ENCODE measurements around the gene AHRR.
"Not testable (repeated sequence)": the region's sequence is repeated elsewhere in the genome, so short reads cannot be mapped to it uniquely, and the experiment has no call there.

Gene AHRR

DNA sequence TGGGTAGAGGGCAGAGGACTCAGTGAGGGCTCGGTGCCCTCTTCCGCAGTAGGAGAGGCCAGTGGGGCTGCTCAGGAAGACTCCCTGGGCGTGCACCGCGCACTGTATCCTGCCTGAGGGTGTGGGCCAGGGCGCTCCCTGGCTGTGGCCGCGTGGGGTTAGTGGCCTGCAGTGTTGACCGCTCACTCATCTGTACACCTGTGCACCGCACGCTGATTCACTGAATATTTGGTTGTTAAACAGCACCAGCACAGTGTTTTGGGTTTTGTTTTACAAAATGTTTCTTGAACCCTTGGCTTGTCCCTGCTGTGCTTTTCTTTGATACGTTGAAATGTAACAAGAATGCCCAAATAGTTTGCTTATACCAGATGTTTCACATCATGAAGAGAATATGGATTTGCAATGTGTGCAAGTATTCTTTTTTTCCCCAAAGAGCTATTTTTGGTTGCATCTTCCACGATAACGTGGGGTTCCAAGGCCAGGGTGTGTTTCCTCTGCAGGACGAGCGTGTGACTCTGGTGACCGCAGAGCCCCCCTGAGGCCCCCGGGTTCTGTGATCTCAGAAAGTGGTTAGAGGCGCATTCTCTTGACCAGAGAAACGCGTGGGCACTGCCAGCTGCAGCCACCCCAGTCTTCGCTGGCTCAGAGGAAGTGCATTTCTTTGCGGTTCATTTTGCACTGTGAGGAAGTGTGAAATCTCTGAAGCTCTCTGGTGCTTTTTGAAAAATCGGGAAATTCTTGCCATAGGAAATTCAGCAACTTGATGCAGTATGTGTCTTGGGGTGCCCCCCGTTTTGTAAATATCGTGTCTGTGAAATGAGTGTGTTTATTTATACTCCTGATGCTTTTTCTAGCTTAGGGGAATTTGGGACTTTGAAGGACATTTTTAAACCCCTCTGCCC, 46.9 kb downstream of the AHRR start:
- no peak for DNase-seq

DNA sequence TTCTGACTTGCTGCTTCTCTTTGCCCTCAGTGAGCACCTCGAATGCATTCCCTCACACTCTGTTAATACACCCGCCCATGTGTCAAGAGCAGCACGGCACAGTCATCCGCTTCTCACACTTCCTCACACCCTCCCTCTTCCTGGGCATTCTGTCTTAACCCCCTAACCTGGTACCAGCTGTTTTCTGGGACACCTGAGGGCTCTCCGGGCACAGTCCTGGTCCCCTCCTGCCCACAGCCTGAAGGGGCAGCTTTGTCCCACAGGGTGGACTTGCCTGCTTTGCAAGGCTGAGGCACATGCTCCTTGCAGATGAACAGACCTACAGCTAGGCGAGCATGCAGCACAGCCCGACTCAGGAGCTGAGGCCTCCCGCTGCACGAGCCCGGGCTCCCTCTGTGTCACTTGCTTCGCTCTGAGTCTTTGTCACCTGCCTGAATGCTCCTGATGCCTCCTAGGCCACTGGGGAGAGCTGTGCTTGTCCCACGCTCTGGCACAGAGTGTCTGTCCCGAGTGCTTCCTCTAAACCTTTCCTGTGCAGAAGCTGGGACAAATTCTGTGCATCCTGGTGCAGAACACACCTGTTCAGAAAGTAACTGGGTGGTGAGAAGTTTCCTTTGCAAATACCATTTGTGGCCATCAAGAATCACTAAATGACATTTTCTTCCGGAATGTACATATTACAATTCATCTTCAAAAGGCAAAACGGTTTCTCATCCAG, 47.8 kb downstream of the AHRR start:
- no peak for DNase-seq

DNA sequence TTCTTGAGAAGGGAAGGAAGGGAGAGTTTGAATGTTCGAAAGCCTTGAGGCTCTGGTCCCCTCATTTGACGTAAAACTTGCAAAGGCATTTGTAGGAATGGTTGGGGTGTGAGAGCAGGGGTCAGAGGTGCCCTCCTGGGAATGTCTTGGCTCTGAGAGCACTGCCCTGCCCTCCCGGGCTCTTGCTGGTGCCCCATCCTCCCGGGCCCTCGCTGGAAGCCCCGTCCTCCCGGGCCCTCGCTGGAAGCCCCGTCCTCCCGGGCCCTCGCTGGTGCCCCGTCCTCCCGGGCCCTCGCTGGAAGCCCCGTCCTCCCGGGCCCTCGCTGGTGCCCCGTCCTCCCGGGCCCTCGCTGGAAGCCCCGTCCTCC, 48.3 kb downstream of the AHRR start:
- not testable (repeated sequence) for DNase-seq

DNA sequence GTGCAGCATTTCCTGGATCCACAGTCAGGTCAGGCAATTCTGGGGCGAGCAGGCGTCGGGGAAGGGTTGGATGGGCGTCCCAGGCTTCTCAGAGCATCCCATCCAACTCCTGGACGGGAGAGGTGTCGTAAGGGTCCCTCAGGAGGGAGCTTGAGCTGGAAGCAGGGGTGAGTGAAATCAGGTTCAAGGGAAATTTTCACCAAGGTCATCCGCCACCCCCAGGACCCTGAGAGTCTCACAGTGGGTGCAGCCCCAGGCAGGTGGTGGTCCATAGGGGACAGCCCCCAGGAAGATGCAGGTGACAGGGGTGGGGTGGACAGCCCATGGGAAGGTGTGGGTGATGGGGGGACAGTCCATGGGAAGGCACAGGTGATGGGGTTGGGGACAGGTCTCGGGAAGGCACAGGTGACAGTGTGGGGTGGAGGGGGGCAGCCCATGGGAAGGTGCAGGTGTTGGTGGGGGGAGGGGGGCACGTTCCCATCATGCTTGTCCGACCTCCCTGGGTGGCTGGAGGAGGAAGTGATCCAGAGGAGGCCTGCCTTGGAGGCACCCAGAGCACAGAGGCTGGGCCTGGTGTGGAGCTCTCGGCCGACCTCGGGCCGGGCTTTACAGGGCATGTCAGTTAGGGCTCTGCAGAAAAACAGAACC, 48.9 kb downstream of the AHRR start:
- no peak for DNase-seq

DNA sequence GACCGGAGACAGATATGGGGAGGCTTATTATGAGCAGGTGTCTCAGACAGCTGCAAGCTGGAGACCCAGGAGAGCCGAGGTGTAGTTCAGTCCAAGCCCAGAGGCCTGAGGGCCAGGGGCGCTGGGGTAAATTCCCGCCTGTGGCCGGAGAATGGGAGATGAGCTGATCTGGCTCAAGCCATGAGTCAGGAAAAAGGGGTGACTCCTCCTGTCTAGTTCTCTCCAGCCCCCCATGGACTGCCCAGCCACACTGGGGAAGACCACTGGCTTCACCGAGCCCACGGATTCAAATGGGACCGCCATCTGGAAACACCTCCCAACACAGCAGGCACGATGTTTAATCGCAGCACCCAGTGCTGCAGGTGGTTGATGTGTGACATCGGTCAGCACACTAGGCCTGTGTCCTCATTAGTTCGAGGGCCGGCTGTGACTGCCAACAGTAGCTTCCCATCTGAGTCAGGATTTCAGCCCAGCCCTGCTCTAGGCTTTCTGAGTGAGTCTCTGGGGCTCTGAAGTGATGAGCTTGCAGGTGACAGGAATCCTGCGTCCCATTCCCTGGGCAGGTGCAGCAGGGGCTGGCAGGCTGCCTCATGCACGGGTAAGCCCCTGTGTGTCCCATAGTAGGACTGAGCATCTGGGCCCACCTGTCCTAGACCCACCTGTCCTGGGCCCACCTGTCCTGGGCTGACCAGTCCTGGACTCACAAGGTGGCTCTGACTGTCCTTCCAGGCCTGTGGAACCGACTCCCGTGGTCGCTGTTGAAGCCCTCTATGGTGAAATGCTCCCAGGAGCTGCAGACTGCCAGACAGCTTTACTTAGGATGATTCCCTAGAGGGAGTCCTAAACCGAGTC, 49.7 kb downstream of the AHRR start:
- peak; percentile 95 to 97 for DNase-seq

DNA sequence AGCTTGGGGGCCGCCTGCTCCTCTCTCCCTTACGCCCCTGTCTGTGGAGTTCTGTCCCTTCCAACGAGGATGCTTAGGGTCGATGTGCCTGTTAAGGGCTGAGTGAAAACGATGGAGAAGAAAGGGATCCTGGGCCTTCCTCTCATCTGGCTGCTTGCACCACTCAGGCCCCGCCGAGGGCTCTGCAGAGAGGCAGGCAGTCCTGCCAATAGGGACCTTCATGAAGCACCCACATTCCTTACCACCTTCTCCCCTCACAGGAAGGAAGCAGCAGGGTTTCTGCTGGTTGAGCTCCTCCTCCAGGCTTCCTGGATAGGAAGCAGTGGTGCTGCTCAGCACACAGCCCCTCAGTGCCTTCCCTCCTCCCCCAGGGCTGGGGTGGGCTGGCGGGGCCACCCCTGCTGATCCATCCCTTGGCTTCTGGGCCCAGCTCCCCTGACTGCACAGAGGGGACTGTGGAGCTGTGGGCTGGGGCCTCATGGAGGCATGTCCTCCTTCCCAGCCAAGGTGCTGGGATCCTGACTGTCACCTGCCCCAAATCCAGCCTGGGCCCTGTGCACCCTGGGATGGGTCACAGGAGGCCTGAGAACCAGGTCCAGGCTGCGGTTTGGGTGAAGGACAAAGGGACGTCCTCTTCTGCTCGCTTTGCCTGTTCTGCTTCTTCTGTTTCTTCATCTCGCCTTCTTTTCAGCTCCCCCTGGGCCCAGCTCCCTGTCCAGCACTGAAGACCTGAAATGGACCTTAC, 50.5 kb downstream of the AHRR start:
- DNase-seq, result no peak

DNA sequence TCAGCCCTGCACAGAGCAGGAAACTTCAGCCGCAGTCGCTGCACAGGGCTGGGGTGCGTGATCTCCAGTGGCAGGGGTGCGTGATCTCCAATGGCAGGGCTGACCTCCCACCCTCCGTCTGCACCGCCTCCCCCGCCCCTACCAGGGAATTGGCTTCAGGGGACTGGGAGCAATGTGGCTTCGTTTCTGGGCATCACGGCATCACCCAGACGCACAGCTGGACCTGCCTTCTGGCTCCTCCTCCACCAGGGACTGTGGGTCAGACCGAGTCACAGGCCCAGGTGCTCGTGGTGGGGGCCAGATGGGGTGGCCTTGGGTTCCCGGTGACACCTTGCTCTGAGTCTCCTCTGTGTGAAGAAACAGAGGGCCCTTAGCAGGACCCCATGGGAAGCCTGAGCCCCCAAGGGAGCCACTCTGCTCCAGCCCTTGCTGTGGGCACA, 51.1 kb downstream of the AHRR start:
- peak; percentile 50 to 58 for DNase-seq

DNA sequence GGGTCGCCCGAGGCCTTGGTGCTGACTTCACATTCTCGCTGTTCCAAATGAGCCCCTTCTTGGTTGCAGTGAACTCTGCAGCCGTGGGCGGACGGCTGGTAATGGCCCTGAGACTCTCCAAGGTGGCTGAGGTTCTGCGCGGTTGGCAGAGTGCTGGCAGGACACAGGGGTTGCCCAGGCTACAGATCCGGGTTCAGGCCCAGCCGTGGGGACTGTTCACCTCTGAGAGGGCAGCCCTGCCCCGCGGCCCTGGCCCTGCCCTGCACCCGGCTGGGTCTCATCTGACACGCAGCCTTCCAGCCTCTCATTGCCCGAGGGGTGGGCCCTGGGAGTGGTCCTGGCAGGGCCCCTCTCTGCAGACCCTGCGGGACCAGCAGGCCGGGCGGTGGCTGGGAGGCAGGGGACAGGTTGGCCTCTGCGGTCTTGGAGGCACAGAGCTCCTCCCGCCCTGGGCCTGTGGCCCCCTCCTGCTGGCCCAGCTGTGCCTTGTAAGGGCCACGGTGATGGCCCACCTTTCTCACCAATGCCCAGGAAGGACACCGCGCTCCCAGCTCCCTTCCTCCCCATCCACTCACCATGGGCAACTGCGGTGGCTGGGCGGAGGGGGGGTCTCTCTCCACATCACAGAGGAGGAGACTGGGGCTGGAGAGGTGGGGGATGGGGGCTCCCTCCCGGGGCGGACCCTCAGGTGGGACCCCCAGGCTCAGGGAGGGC, 51.6 kb downstream of the AHRR start:
- DNase-seq, result peak; percentile 70 to 73

DNA sequence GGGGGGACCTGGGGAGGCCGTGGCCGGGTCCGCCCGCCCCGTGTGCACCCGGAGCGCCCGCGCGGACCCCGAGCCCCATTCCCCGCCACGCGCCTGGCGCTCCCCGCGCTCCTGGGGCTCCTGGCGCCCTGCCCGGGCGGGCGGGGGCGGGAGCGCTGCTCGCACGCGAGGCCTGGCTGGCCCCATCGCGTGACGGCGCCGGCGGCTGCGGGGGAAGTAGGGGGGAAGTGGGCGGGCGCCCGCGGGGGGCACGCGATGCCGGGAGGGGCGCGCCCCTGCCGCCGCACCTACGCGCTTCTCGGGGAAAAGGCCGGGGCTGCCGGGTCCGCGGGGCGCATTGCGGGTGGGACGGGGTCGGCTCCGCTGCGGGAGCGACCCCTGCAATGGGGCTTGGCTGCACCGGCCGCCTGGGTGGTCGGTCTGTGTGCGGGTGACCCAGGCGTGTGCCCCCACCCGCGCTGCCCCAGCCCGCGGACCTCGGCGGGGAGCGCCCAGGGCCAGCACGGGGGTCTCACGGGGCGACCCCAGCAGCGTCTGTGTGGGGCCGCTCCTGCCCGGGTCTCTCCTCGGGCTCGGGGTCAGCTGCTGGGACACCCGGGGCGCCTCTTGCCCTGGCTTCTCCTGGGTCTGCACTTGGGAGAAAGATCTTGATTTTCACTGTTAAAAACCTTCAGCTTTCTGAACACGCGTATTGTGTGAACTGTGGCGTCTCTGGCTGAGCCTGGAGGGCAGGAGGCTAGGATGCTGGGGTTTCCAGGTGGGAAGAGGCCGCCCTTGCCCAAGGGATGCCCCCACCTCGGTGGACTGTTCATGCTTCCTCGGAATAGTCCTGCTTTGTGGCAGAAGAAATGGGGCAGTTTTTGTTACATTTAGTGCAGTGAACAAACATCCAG, 52.4 kb downstream of the AHRR start:
- DNase-seq, result peak; percentile 76 to 87

DNA sequence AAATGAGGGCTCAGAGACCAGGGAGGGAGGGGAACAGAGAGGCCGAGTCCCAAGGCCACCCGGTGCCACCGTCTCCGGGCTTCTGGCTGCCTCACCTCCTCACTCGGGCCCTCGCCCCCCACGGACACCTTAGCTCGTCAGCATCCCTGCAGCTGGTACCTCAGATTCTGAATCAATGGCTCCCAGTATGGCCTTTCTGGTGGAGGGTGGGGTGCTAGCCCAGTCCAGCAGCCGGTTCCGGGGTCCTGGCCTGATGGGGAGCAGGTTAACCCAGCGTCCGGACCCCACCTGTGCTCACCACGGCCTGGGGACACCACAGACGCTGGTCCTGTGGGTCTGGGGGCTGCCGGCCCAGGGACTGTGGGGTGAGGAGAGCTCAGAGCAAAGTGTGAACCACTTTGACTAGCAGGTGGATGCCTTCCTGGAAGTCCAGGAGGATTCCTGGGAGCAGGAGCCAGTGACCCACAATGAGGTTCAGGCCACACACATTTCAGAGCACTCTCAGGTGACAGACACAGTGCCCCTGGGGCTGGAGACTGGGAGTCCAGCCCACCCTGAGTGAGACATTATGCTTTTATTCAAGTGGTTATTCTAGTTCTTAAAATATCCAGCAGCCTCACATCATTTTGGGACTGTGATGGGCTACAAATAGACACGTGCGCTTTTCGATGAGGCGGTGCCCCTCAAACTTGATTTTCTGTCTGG, 53.3 kb downstream of the AHRR start:
- DNase-seq, result no peak

DNA sequence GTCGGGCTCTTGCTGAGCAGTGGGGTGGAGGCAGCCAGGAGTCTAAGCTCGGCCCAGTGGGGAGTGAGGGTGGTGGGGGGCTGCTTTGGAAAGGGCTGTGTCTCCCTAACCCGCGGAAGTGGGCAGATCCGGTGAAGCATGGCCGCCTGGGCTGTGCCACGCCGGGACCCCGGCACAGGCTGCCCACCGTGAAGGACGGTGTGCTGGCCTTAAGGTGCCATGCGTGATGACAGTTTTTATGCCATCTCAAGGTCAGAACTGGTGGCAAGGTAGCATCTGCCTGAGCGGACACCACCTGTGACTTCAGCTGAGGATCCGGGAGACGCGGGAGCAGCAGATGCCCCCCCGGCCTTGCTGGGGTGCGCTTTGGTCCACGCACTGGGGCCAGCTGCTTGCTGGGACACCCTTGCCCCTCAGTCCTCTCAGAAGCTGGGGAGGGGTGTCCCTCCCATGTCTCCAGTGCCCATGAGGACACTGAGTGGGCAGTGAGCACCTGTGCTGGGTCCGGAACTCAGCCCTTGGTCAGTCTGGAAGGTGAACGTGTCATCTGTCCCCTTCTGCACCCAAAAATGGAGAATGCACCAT, 53.9 kb downstream of the AHRR start:
- no peak for DNase-seq

DNA sequence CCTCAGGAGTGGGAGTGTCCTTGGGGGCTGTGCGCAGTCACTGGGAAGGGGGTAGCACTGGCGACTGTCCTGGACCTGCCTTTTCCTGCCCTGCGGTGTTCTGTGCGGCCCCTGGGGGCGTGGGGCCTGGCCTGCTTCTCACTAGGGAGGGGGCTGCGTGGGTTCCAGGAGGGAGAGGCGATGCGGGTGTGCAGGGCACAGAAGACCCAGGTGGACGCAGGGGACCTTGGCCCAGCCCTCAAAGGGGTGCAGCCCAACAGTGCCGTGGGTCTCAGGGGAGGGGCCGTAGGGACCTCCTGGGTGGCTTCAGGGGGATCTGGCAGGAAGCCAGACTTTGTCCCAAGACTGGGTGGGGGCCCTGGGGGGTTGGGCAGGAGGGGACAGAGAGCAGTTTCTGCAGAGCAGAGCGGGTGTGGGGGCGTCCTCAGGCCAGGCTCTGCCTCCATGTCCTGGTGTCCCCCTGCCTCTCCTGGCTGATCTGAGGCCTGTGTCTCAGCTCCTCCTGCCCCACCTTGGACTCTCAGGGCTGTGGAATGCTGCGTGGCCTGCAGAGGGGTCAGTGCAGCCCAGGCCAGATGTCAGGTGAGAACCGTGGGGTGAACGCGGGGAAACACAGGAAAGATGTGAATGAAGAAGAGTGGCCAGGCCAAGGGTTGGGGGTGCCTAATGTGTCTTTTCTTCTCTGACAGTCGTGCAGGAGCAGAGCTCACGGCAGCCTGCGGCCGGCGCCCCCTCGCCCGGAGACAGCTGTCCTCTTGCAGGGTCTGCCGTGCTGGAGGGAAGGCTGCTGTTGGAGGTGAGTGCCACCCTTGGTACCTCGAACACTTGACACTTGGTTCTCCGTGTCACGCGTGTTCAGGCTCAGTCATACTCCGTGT, 54.6 kb downstream of the AHRR start:
- no peak for DNase-seq

DNA sequence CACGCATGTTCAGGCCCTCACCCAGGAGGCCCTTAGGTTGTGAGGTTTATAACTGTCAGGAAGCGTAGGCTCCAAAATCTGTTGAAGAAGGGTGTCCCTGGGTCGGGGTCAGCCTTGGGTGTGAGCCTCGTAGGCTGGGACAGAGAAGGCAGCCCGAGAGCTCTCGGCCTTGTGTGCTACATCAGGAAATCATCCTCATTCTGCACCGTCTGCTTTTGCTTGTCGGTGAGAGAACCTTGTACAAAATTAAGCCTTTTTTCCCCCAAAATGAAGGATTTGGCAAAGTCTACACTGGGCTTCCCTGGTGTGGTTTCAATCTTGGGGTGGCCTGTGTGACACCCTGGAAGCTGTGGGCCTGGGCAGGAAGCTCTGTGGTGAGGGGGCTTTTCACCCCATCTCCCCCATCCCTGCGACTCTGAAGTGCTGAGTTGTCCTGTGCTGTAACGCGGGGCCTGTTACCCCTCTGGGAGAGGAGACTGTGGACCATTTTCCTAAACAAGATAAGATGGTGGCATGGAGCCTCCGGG, 55.3 kb downstream of the AHRR start:
- no peak for DNase-seq

DNA sequence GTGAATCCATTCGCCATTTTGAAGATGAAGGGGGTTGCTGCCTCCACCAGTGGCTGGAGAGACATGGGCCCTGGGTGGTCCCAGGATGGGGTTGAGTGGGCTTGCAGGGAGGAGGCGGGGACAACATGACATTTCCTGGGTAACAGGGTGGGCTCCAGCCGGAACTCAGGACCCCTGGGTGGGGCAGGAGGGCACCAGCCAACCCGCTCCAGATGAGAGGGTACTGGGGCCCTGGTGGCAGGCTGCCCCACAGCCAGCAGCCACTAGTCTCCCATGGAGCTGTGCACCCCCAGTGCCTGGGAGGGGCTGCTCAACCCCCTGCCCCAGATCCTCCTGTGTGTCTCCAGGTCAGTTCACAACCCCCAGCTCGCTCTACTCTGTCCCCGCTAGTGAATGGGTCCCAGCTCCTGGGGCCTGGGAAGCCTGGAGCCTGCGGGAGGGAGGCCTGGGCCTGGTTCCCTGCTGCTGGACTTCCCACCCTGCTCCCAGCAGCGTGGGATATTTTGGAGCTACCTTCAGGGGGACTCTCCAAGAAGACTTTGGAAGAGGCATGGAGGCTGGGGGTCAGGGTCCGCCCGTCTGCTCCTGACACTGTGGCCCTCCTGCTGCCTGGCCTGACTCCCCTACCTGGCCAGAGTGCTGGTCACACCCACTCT, 55.9 kb downstream of the AHRR start:
- no peak for DNase-seq

DNA sequence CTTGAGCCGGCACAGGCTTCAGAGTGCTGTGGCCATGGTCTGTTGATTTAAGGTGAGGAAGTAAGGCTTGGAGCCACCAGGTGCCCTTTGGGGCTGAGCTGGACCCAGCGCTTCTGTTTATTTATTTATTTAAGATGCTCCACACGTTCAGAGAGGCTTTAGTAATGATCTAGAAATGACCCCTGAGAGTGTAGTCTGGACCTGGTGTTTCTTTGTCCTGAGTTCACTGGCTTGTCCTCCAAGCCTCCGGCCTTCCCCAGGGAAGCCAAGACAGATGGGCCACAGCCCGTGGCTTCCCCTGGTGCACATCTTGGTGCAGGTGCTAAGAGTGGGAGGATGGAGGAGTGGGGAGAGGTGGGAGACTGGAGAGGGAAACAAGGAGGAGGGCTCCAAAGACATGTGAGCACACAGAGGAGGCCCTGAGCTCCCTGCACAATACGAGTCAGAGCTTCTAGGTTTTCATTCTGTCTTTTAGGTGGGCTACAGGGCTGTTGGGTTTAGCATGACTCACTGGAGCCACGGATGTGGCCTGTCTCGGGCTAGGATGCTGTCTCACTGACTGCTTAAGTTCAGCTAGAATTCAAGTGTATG, 56.9 kb downstream of the AHRR start:
- peak; percentile 30 to 37 for DNase-seq

DNA sequence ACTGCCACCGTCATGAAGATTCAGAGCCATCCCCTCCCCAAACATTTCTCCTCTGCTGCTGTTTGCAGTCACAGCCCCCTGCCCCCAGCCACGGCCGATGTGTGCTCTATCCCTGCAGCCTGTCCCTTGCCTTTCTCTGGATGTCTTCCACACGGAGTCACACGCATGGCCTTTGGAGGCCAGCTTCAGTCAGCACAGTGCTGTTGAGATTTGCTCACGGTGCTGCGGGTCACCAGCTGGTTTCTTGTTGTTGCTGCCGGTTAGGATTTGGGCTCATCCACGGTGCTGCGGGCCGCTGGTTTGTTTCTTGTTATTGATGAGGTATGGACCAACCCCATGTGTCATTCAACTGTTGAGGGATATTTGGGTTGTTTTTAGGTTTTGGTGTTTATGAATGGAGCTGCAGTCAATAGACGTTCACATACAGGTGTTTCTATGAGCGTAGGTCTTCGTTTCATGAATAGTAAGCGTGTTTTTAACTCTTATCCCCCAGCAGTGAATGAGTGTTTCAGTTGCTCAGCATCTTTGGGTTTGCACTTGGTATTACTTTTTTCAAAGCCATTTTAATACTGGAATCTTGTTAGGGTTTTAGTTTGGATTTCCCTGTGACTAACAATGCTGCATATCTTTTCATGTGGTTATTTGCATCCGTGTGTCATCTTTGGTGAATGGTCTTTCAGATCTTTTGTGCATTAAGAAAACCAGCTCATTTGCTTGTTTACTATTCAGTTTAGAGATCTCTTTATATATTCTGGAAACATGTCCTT, 57.6 kb downstream of the AHRR start:
- peak in 1 of 2 experiments; percentile 16 for DNase-seq

All from SHP77 (cell line).